Testis (tissue), 3 donors: ENCODE results near the gene PPM1K. TPM values are rescaled to one million over a fixed set of nuclear protein-coding genes. Genes with fewer than 3 reads are reported as not detected.
A peak's percentile ranks its signal among the peaks of the same experiment; 100 is the strongest.

Experiments
- DNase-seq: peaks from one replicate; pipeline ENCODE4 v3.0.0-alpha.2; 2019
- H3K27ac ChIP-seq, 2 donors: fragments of 200-600 bp; sonication (generic); one replicate each; pipeline ENCODE4 v1.5.1; 2019
- H3K27me3 ChIP-seq: fragments of 200-600 bp; sonication (generic); one replicate; pipeline ENCODE4 v1.5.1; 2019
- H3K36me3 ChIP-seq: fragments of 200-600 bp; sonication (generic); one replicate; pipeline ENCODE4 v1.5.1; 2017; ENCODE audit warnings: low read depth; ENCODE audit errors: missing control alignments
- H3K4me1 ChIP-seq: fragments of 200-600 bp; sonication (generic); one replicate; pipeline ENCODE4 v1.5.1; 2019
- H3K4me3 ChIP-seq, 2 donors: fragments of 200-600 bp; sonication (generic); one replicate each; pipeline ENCODE4 v1.5.1; 2017 to 2019
- H3K9me3 ChIP-seq: fragments of 200-600 bp; sonication (generic); one replicate; pipeline ENCODE4 v1.5.1; 2017
- POLR2A ChIP-seq: fragments of 450-650 bp; IDR thresholded peaks from one replicate; pipeline ENCODE4 v1.6.1; 2017; ENCODE audit warnings: antibody characterized with exemption, mild to moderate bottlenecking, moderate library complexity
- WGBS, 2 donors: methylation state at CpG; one replicate each; pipeline ENCODE4 v1.1.5; 2018; 5-methylcytosine and 5-hydroxymethylcytosine counted together
- intact Hi-C: fragments of 100-400 bp; cut with DNase I; formaldehyde crosslinking; loops from one replicate; pipeline ENCODE4 v1.15.1; 2023; ENCODE audit warnings: low total_unique reads
- polyA plus RNA-seq: library from polyadenylated mRNA; stranded (reverse); fragments of 350-450 nt; fragmentation: Illumina TruSeq; extraction: RNeasy Lipid Tissue Mini Kit (QIAGEN cat#74804); gene quantifications from one replicate; pipeline ENCODE4 v1.2.3, GENCODE V29; 2014; ENCODE audit warnings: low read depth, low replicate concordance; ENCODE audit not compliant: insufficient read depth
- total RNA-seq, 2 donors: library from RNA; depleted of rRNA; stranded (reverse); fragments of >200 nt; gene quantifications; one replicate each; pipeline ENCODE4 v1.2.3, GENCODE V29; 2016
- TF ChIP-seq, protein P1 (sequence below), 3 experiments: fragments of 450-650 bp in 2 of 3; fragments of 200-600 bp in 1 of 3; sonication (generic) in 1 of 3; IDR thresholded peaks; one replicate each; pipeline ENCODE4 v1.5.1; 2016 to 2019; ENCODE audit warnings: antibody characterized with exemption in 3 of 3, mild to moderate bottlenecking in 2 of 3, moderate library complexity in 1 of 3

PPM1K gene
- total and polyA plus RNA-seq, 3 donors from 2014 or later, result 40.6 to 104 (median 76.5) TPM

GRCh38 chr4:88216395-88216794 lies 68.0 kb downstream of the PPM1K start:
- TF ChIP-seq POLR2A, result no peak
- TF ChIP-seq, protein P1, sequence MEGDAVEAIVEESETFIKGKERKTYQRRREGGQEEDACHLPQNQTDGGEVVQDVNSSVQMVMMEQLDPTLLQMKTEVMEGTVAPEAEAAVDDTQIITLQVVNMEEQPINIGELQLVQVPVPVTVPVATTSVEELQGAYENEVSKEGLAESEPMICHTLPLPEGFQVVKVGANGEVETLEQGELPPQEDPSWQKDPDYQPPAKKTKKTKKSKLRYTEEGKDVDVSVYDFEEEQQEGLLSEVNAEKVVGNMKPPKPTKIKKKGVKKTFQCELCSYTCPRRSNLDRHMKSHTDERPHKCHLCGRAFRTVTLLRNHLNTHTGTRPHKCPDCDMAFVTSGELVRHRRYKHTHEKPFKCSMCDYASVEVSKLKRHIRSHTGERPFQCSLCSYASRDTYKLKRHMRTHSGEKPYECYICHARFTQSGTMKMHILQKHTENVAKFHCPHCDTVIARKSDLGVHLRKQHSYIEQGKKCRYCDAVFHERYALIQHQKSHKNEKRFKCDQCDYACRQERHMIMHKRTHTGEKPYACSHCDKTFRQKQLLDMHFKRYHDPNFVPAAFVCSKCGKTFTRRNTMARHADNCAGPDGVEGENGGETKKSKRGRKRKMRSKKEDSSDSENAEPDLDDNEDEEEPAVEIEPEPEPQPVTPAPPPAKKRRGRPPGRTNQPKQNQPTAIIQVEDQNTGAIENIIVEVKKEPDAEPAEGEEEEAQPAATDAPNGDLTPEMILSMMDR (IDR thresholded peaks at IDR 0.05), result no peak
- no peak overlapping the region for H3K4me3 ChIP-seq
- intact Hi-C loops, result loop anchor here (10.0 kb wide), 3 partner anchors 182 to 362 kb away; partner anchors contain the start of gene HERC5
- H3K36me3 ChIP-seq, result no peaks in the 10 kb centered on the region
- no peak overlapping the region for H3K27ac ChIP-seq
- WGBS, 2 donors, result 80 to 81% methylated on average over 6 of the region's 6 CpGs
- no peaks in the 10 kb centered on the region for H3K27me3 ChIP-seq
- no peaks in the 10 kb centered on the region for H3K4me1 ChIP-seq
- no peaks in the 10 kb centered on the region for H3K9me3 ChIP-seq
- DNase-seq, result no peak

DNA sequence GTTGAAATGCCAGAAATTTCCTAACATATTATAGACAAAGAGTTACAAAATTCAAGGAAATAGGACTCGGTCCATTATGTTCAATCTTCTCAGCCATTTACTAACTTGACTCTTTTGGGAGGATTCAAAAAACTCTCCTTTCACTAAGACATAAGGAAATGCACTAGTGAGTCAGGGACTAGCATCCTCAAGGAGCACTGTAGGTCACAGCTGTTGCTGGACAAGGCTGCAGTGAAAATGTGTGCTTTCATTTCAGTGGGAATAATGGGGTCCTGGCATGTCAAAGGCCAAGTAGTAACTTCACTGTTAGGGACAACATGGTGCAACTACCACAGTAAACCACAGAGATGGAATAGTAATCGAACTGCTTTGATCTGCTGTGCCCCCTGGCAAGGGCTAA lies 69.0 kb downstream of the PPM1K start:
- H3K27ac ChIP-seq, result no peak overlapping the region
- no peak for TF ChIP-seq POLR2A
- TF ChIP-seq, protein P1 (IDR thresholded peaks at IDR 0.05), result no peak
- H3K36me3 ChIP-seq, result no peaks in the 10 kb centered on the region
- no peaks in the 10 kb centered on the region for H3K9me3 ChIP-seq
- H3K4me1 ChIP-seq, result no peaks in the 10 kb centered on the region
- intact Hi-C loops, result loop anchor here (10.0 kb wide), 3 partner anchors 181 to 361 kb away; partner anchors contain the start of gene HERC5
- DNase-seq, result no peak
- WGBS, 2 donors, result 67 to 84% methylated on average over 2 of the region's 2 CpGs
- H3K4me3 ChIP-seq, result no peak overlapping the region
- H3K27me3 ChIP-seq, result no peaks in the 10 kb centered on the region

DNA sequence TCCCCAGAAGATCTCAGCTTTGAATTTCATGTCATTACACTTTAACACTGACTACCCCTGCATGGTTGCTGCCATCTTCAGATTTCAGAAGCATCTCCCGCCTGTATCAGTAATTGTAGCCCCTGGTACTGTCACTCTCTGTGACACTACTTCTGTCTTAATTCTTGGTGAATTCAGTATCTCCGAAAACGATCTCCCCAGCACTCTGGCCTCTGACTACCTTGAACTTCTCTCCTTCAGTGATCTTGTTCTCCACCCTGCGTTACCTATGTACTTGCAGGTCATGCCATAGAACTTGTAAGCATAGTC lies 72.2 kb downstream of the PPM1K start:
- Histone ChIP-seq H3K27ac (no peak overlapping the region), H3K27me3 (no peaks in the 10 kb centered on the region), H3K4me1 (no peaks in the 10 kb centered on the region), H3K4me3 (no peak overlapping the region), H3K9me3 (no peaks in the 10 kb centered on the region), H3K36me3 (no peaks in the 10 kb centered on the region)
- intact Hi-C loops, result loop anchor here (10.0 kb wide), 3 partner anchors 177 to 357 kb away; partner anchors contain the start of gene HERC5
- no peak for DNase-seq
- 69 to 70% methylated on average over 4 of the region's 4 CpGs for WGBS, 2 donors
- TF ChIP-seq POLR2A, result no peak
- TF ChIP-seq, protein P1 (IDR thresholded peaks at IDR 0.05), result no peak

- peak; percentile 60 for DNase-seq
- intact Hi-C loops, result loop anchor here (10.0 kb wide), 3 partner anchors 177 to 357 kb away; partner anchors contain the start of gene HERC5
- H3K4me3 ChIP-seq, result no peak overlapping the region
- H3K4me1 ChIP-seq, result no peaks in the 10 kb centered on the region
- H3K36me3 ChIP-seq, result no peaks in the 10 kb centered on the region
- no peaks in the 10 kb centered on the region for H3K9me3 ChIP-seq
- H3K27ac ChIP-seq, result no peak overlapping the region
- WGBS, 2 donors, result 53 to 57% methylated on average over 18 of the region's 18 CpGs
- H3K27me3 ChIP-seq, result no peaks in the 10 kb centered on the region
- no peak for TF ChIP-seq POLR2A
- TF ChIP-seq, protein P1 (IDR thresholded peaks at IDR 0.05), result peak; percentile 59 to 67 (median 61)
These were observed 72.7 kb downstream of the PPM1K start for GRCh38 chr4:88211473-88212252.

- 41 to 57% methylated on average over 4 of the region's 4 CpGs for WGBS, 2 donors
These were observed 76.2 kb downstream of the PPM1K start for GRCh38 chr4:88208156-88208555.

More at GRCh38 chr4:88208156-88208555, 76.2 kb downstream of the PPM1K start:
- no peaks in the 10 kb centered on the region for H3K4me1 ChIP-seq
- no peaks in the 10 kb centered on the region for H3K27me3 ChIP-seq
- H3K27ac ChIP-seq, result no peak overlapping the region
- H3K4me3 ChIP-seq, result no peak overlapping the region
- no peaks in the 10 kb centered on the region for H3K36me3 ChIP-seq
- no peak for TF ChIP-seq POLR2A
- TF ChIP-seq, protein P1 (IDR thresholded peaks at IDR 0.05), result no peak
- no peak for DNase-seq
- intact Hi-C loops, result no loop called here
- no peaks in the 10 kb centered on the region for H3K9me3 ChIP-seq
